NCI-H1930 (cell line): ENCODE results near the gene SELL.
"Not testable (repeated sequence)": the region's sequence is repeated elsewhere in the genome, so short reads cannot be mapped to it uniquely, and the experiment has no call there.

ENCODE experiments used
- DNase-seq, 2 experiments: peaks; one replicate each; lab custom pipeline; 2025; lab: John Stamatoyannopoulos, UW

Gene SELL

GRCh38 chr1:169711469-169712308 lies at the start of gene SELL:
Gene SELL (minus strand): TSS chr1:169711620. CDS start chr1:169711498, 122 bp downstream.
- peak; percentile 35 to 40 for DNase-seq

- no peak for DNase-seq
Measured at GRCh38 chr1:169759038-169759437, 47.6 kb upstream of the SELL start.

GRCh38 chr1:169753549-169753948 lies 42.1 kb upstream of the SELL start:
- no peak for DNase-seq

- no peak for DNase-seq
Measured at GRCh38 chr1:169750041-169750440, 38.6 kb upstream of the SELL start.

- no peak for DNase-seq
Measured at GRCh38 chr1:169746550-169746949, 35.1 kb upstream of the SELL start.

- peak in 1 of 2 experiments; percentile 14 for DNase-seq
Measured at GRCh38 chr1:169745015-169745861, 33.8 kb upstream of the SELL start.

- DNase-seq = no peak
Measured at GRCh38 chr1:169741666-169742394, 30.4 kb upstream of the SELL start.

- DNase-seq = no peak
Measured at GRCh38 chr1:169739980-169740379, 28.6 kb upstream of the SELL start.

GRCh38 chr1:169733924-169734323 lies 22.5 kb upstream of the SELL start, which contains the start of gene SELE:
Gene SELE (minus strand): TSS chr1:169734079. CDS start chr1:169733612, 467 bp downstream.
- DNase-seq = no peak

GRCh38 chr1:169731446-169731845 lies 20.0 kb upstream of the SELL start:
- no peak for DNase-seq

GRCh38 chr1:169729991-169730390 lies 18.6 kb upstream of the SELL start:
- no peak for DNase-seq

- no peak for DNase-seq
Measured at GRCh38 chr1:169727307-169727706, 15.9 kb upstream of the SELL start.

GRCh38 chr1:169726851-169727250 lies 15.4 kb upstream of the SELL start:
- no peak for DNase-seq

GRCh38 chr1:169725930-169726329 lies 14.5 kb upstream of the SELL start:
- DNase-seq = no peak

- DNase-seq = no peak
Measured at GRCh38 chr1:169724168-169724567, 12.7 kb upstream of the SELL start.

GRCh38 chr1:169723763-169724162 lies 12.3 kb upstream of the SELL start:
- no peak for DNase-seq

- DNase-seq = no peak
Measured at GRCh38 chr1:169722779-169723178, 11.4 kb upstream of the SELL start.

GRCh38 chr1:169715100-169715499 lies 3.7 kb upstream of the SELL start:
- DNase-seq = not testable (repeated sequence)

GRCh38 chr1:169713090-169713489 lies 1.7 kb upstream of the SELL start:
- not testable (repeated sequence) for DNase-seq

GRCh38 chr1:169712309-169712631 lies 850 bp upstream of the SELL start:
- DNase-seq = no peak

- no peak for DNase-seq
Measured at GRCh38 chr1:169708647-169709046, 2.8 kb downstream of the SELL start.

- no peak for DNase-seq
Measured at GRCh38 chr1:169707912-169708604, 3.4 kb downstream of the SELL start.
